Measurements from ENCODE around the gene NEMP2.

DNA sequence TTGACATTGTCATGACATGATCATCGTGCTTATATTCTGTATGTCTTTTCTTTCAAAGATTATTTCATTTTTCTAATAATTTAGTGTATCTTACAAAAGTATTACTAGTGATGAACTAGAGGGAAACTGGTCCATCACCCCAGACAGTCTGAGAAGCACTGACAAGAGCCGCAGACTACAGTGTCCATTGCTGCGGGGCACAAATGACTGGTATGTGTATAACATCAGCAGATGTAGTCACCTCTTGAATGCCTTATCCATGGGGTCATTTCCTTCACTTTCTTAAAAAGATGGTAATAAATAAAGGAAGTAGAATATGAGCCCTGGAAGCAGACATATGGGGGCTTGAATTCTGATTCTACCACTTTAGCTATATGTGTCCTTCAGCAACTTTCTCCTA, 29.6 kb downstream of the NEMP2 start:
- TF ChIP-seq, protein P1, sequence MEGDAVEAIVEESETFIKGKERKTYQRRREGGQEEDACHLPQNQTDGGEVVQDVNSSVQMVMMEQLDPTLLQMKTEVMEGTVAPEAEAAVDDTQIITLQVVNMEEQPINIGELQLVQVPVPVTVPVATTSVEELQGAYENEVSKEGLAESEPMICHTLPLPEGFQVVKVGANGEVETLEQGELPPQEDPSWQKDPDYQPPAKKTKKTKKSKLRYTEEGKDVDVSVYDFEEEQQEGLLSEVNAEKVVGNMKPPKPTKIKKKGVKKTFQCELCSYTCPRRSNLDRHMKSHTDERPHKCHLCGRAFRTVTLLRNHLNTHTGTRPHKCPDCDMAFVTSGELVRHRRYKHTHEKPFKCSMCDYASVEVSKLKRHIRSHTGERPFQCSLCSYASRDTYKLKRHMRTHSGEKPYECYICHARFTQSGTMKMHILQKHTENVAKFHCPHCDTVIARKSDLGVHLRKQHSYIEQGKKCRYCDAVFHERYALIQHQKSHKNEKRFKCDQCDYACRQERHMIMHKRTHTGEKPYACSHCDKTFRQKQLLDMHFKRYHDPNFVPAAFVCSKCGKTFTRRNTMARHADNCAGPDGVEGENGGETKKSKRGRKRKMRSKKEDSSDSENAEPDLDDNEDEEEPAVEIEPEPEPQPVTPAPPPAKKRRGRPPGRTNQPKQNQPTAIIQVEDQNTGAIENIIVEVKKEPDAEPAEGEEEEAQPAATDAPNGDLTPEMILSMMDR (IDR thresholded peaks at IDR 0.05) = no peak
- no peak for TF ChIP-seq POLR2A (IDR thresholded peaks at IDR 0.05)

Data from suprapubic skin (tissue), 3 donors.